Measurements from ENCODE around the gene NUDT22. TPM values are rescaled to one million over a fixed set of nuclear protein-coding genes. Genes with fewer than 3 reads are reported as not detected.

The NUDT22 gene
- total and polyA plus RNA-seq, 2 donors (not counting 1 experiment from before 2014, with no cell fraction given), result 104 to 139 TPM

DNA sequence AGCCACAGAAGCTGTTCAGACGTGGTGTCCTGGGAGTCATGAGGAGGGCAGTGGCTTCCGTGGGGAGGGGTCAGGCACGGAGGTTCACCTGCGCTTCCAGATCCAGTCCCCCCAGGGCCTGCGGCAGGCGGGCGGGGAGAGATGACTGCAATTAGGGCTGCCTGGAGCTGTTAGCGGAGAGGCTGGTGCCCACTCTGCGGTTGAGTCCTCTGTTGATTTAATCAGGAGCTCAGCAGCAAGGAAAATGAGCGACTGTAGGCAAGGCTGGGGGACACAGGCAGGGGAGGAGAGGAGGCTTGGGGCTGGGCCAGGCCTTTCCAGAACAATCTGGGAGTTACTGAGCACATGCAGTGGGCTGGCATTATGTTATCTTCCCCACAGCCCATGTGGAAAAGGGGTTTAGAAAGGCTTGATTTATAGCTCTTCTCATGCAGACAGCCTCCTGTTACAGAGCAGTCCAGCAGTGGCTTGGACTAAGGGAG lies 38.3 kb downstream of the NUDT22 start:
- TF ChIP-seq, protein P1, sequence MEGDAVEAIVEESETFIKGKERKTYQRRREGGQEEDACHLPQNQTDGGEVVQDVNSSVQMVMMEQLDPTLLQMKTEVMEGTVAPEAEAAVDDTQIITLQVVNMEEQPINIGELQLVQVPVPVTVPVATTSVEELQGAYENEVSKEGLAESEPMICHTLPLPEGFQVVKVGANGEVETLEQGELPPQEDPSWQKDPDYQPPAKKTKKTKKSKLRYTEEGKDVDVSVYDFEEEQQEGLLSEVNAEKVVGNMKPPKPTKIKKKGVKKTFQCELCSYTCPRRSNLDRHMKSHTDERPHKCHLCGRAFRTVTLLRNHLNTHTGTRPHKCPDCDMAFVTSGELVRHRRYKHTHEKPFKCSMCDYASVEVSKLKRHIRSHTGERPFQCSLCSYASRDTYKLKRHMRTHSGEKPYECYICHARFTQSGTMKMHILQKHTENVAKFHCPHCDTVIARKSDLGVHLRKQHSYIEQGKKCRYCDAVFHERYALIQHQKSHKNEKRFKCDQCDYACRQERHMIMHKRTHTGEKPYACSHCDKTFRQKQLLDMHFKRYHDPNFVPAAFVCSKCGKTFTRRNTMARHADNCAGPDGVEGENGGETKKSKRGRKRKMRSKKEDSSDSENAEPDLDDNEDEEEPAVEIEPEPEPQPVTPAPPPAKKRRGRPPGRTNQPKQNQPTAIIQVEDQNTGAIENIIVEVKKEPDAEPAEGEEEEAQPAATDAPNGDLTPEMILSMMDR (IDR thresholded peaks at IDR 0.05), result no peak
- TF ChIP-seq EZH2 (IDR thresholded peaks at IDR 0.05; ENCODE audit: borderline replicate concordance, insufficient read depth, low read depth, low read length, poor library complexity, severe bottlenecking), result no peak
- Histone ChIP-seq H3K4me1 (ENCODE audit: control insufficient read depth in 2 of 2, insufficient read depth in 2 of 2, low read length in 2 of 2) (peaks cover 9 to 14% of the 10 kb centered on the region in 2 donors), H3K4me3 (ENCODE audit: control extremely low read depth in 1 of 5, extremely low read depth in 1 of 5, insufficient read depth in 1 of 5, low read depth in 2 of 5, low read length in 4 of 5) (no peak overlapping the region), H3K9me3 (ENCODE audit: control extremely low read depth in 1 of 3, control insufficient read depth in 2 of 3, insufficient read depth in 1 of 3, low read length in 2 of 3) (peaks cover 0 to 3% (median 0%) of the 10 kb centered on the region in 3 donors), H3K79me2 (ENCODE audit: control insufficient read depth, insufficient read depth, low read length) (no peaks in the 10 kb centered on the region), H3K27me3 (replicated peaks in 1 of 4; ENCODE audit: control extremely low read depth in 1 of 4, control insufficient read depth in 3 of 4, insufficient read depth in 4 of 4, low read length in 3 of 4) (no peaks in the 10 kb centered on the region), H3K4me2 (replicated peaks; ENCODE audit: low read depth, low read length, poor library complexity, severe bottlenecking) (no peak overlapping the region), H3K9ac (ENCODE audit: low read length) (no peak overlapping the region), H2AFZ (ENCODE audit: insufficient read depth, low read depth, low read length, poor library complexity, severe bottlenecking) (no peak overlapping the region), H3K27ac (ENCODE audit: low read length in 2 of 2) (no peak overlapping the region), H3K36me3 (replicated peaks in 1 of 2; ENCODE audit: control extremely low read depth in 1 of 2, control insufficient read depth in 1 of 2, extremely low read depth in 1 of 2, insufficient read depth in 2 of 2, low read length in 1 of 2) (no peaks in the 10 kb centered on the region), H4K20me1 (ENCODE audit: control insufficient read depth, insufficient read depth, low read length, poor library complexity, severe bottlenecking) (no peaks in the 10 kb centered on the region)
- ChIA-PET POLR2A (interaction anchor here (0.6 to 1.5 kb wide), 2 partner anchors 59 to 1458 kb away, joined by 4 to 5 read pairs; partner anchors contain the start of gene FERMT3), CTCF (interaction anchor here (0.9 to 1.4 kb wide), 4 partner anchors 13 to 60 kb away, joined by 3 to 4 read pairs (median 3); partner anchors contain the start of genes FERMT3 and PLCB3)
- no peaks in the 10 kb centered on the region for H3K9me3 Mint-ChIP-seq (ENCODE audit: insufficient read depth)
- no peaks in the 10 kb centered on the region for H3K27me3 Mint-ChIP-seq
- ATAC-seq (ENCODE audit: low read depth) (no peak), DNase-seq (no peak)
- H3K4me1 Mint-ChIP-seq, result peaks cover 6% of the 10 kb centered on the region
- H3K27ac Mint-ChIP-seq, result no peak overlapping the region
- WGBS (ENCODE audit: insufficient coverage), result 93% methylated on average over 8 of the region's 10 CpGs
- intact Hi-C loops (cut with micrococcal nuclease), result no loop called here
- no peak overlapping the region for H3K4me3 Mint-ChIP-seq
